Activated CD8-positive, alpha-beta memory T cell treated with anti-CD3 and anti-CD28 coated beads, Interleukin-2, amount 50 U/mL, for 24 hours (primary cell): ENCODE results near the gene BORCS5.

Source experiments
- DNase-seq: peaks from one replicate; pipeline ENCODE4 v3.0.0-alpha.2; 2020; ENCODE audit errors: extremely low read depth

Gene BORCS5

DNA sequence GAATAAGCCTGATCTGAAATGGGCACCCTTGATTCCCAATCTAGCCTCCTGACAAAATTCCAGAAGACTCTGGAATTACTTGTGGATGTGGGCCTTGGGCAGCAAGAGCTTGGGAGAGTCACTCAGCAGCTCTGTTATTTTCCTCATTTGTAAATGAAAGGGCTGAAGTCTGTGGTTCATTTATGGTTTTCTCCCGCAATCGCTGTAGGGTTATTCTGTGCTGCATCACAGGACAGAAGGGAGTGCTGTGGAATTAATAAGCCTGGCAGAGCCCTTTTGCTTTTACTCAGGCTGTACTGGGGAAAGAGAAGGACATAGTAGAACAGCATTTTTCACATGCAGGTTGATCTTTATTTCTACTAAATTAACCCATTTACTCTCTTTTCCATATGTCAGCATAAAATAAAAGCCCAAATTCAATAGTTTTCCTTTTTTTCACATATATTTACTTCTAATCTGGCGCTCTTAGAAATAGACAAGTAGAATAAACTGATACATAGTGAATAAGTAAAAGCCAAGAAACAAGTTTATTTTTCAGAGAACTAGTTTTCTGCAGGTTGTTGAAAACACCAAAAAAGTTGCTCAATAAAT, 156.6 kb downstream of the BORCS5 start:
- DNase-seq = no peak

DNA sequence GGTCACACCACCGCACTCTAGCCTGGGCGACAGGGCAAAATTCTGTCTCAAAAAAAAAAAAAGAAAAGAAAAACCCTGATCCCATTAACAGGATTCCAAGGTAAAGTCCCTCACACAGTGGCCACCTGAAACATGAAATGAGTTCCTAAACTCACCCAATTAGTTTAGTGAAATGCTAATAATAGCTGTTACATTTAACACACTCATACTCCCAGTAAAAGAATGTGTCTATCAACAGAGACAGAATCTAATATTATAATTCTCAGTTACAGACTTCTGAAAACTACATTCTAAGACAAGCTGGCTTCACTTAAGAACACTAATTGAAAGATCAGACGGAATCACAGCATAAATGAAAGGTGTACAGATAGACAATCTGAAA, 161.6 kb downstream of the BORCS5 start:
- DNase-seq = no peak

DNA sequence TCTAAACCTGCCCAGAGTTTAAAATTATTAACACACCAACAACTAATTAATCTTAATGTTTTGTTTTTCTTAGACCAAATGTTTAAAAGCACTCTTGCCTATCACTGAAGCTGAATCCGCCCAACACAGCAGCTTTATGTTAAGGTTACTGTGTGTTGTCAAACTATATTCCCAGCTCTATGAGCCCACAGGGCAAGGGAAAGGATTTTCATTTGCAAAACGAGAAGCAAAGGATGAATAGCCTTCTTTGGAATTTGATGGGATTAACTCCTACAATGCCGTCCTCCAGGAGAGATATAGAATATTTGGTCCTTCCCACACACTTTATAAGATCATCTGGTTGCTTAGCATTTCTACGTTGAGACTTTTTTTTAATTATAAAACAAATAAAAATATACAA, 162.0 kb downstream of the BORCS5 start:
- no peak for DNase-seq
